ENCODE measurements around the gene MYBPHL.

- TF ChIP-seq POLR2AphosphoS5 (IDR thresholded peaks at IDR 0.05; ENCODE audit: borderline replicate concordance, low read depth, low read length) (no peak), EZH2 (IDR thresholded peaks at IDR 0.05) (no peak)
These were observed 24.9 kb downstream of the MYBPHL start for GRCh38 chr1:109281680-109282496.

All from SK-N-MC (cell line).